Ureter (tissue), 1 donor: ENCODE results near the gene UXS1. TPM values are rescaled to one million over a fixed set of nuclear protein-coding genes. Genes with fewer than 3 reads are reported as not detected.
"Not testable (repeated sequence)": the region's sequence is repeated elsewhere in the genome, so short reads cannot be mapped to it uniquely, and the experiment has no call there.

ENCODE experiments used
- DNase-seq: peaks from one replicate; pipeline ENCODE4 v3.0.0-alpha.2; 2020; ENCODE audit warnings: low spot score
- total RNA-seq: library from RNA; stranded (reverse); gene quantifications from one replicate; pipeline ENCODE4 v1.2.4, GENCODE V29; 2023
- donor health status: DM: yes; HTN: yes; CAD: no.

Gene UXS1
- total RNA-seq, 1 donor from 2014 or later = 62.2 TPM

- no peak for DNase-seq
Measured at GRCh38 chr2:106137731-106138521, 56.2 kb downstream of the UXS1 start.

GRCh38 chr2:106131192-106131591, 62.9 kb downstream of the UXS1 start:
- not testable (repeated sequence) for DNase-seq

- no peak for DNase-seq
Measured at GRCh38 chr2:106130251-106130998, 63.7 kb downstream of the UXS1 start.

- no peak for DNase-seq
Measured at GRCh38 chr2:106129592-106129991, 64.5 kb downstream of the UXS1 start.

- DNase-seq = no peak
Measured at GRCh38 chr2:106129150-106129549, 65.0 kb downstream of the UXS1 start.

GRCh38 chr2:106127776-106128268, 66.3 kb downstream of the UXS1 start:
- DNase-seq = no peak

- DNase-seq = no peak
Measured at GRCh38 chr2:106127282-106127771, 66.8 kb downstream of the UXS1 start.

- DNase-seq = no peak
Measured at GRCh38 chr2:106126705-106127281, 67.3 kb downstream of the UXS1 start.

GRCh38 chr2:106126295-106126694, 67.8 kb downstream of the UXS1 start:
- no peak for DNase-seq

- peak; percentile 72 for DNase-seq
Measured at GRCh38 chr2:106124905-106125549, 69.1 kb downstream of the UXS1 start.

GRCh38 chr2:106124106-106124756, 69.9 kb downstream of the UXS1 start:
- no peak for DNase-seq

GRCh38 chr2:106122157-106122556, 71.9 kb downstream of the UXS1 start:
- DNase-seq = no peak

GRCh38 chr2:106120432-106120831, 73.7 kb downstream of the UXS1 start:
- DNase-seq = no peak

- no peak for DNase-seq
Measured at GRCh38 chr2:106119074-106119473, 75.0 kb downstream of the UXS1 start.

- DNase-seq = no peak
Measured at GRCh38 chr2:106117882-106118684, 76.0 kb downstream of the UXS1 start.

GRCh38 chr2:106117347-106117746, 76.8 kb downstream of the UXS1 start:
- no peak for DNase-seq

GRCh38 chr2:106116248-106116647, 77.9 kb downstream of the UXS1 start:
- no peak for DNase-seq

GRCh38 chr2:106115665-106116064, 78.4 kb downstream of the UXS1 start:
- no peak for DNase-seq

- DNase-seq = no peak
Measured at GRCh38 chr2:106115250-106115649, 78.9 kb downstream of the UXS1 start.

- DNase-seq = no peak
Measured at GRCh38 chr2:106114166-106114565, 79.9 kb downstream of the UXS1 start.
